H1 (cell line): ENCODE measurements around the gene PDZRN3. TPM values are rescaled to one million over a fixed set of nuclear protein-coding genes. Genes with fewer than 3 reads are reported as not detected.

ENCODE experiments used
- CTCF ChIA-PET: fragments of 300-600 bp; sonication (Branson Sonifier 250); formaldehyde crosslinking; loops from one replicate; lab custom pipeline; 2021; ENCODE audit not compliant: partially characterized antibody; lab: Charles Lee
- POLR2A ChIA-PET: fragments of 300-600 bp; sonication (Branson Sonifier 250); formaldehyde crosslinking; loops from one replicate; lab custom pipeline; 2021; ENCODE audit warnings: inconsistent platforms; ENCODE audit not compliant: partially characterized antibody; lab: Charles Lee
- DNase-seq, 2 experiments: peaks; one replicate each; pipeline versions ENCODE4 v3.0.0 to v3.0.0-alpha.2; 2010 to 2022; ENCODE audit warnings: low spot score in 2 of 2, low read depth in 1 of 2, mixed read lengths in 1 of 2
- FAIRE-seq: peaks from 2 replicates; lab custom pipeline; 2011; peaks lifted over from hg19 to GRCh38; lab: Jason Lieb, UNC
- H2AFZ ChIP-seq: 2 replicates; pipeline ENCODE4 v1.8.1; 2012; ENCODE audit warnings: low read length, inconsistent platforms
- H2AK5ac ChIP-seq: 2 replicates; pipeline ENCODE4 v1.6.1; 2013; ENCODE audit warnings: low read depth, low read length
- H2BK120ac ChIP-seq: replicated peaks from 2 replicates; pipeline ENCODE3; 2013; ENCODE audit warnings: low read depth, low read length, inconsistent platforms
- H2BK12ac ChIP-seq: 2 replicates; pipeline ENCODE4 v1.6.1; 2013; ENCODE audit warnings: low read depth, low read length
- H2BK15ac ChIP-seq: 2 replicates; pipeline ENCODE4 v1.6.1; 2013; ENCODE audit warnings: low read length
- H2BK20ac ChIP-seq: 2 replicates; pipeline ENCODE4 v1.6.1; 2013; ENCODE audit warnings: low read length
- H2BK5ac ChIP-seq: 2 replicates; pipeline ENCODE4 v1.6.1; 2013; ENCODE audit warnings: low read depth, low read length
- H3K14ac ChIP-seq: 2 replicates; pipeline ENCODE4 v1.6.1; 2013; ENCODE audit warnings: inconsistent platforms; ENCODE audit not compliant: insufficient read length
- H3K18ac ChIP-seq: 2 replicates; pipeline ENCODE4 v1.6.1; 2013; ENCODE audit warnings: low read length; ENCODE audit errors: extremely low read depth
- H3K23ac ChIP-seq: 2 replicates; pipeline ENCODE4 v1.6.1; 2013; ENCODE audit warnings: inconsistent platforms; ENCODE audit not compliant: insufficient read length
- H3K23me2 ChIP-seq: 2 replicates; pipeline ENCODE4 v1.6.1; 2013; ENCODE audit warnings: low read depth, low read length
- H3K27ac ChIP-seq: 2 replicates; pipeline ENCODE4 v1.6.1; 2011; ENCODE audit warnings: low read depth, low read length, inconsistent platforms
- H3K27me3 ChIP-seq, 4 experiments: replicated peaks in 1 of 4; 1 replicate in 1 of 4; 2 replicates in 3 of 4; pipeline versions ENCODE4 v1.6.1 to v1.8.1; 2011 to 2013; ENCODE audit warnings: low read length in 3 of 4, mild to moderate bottlenecking in 3 of 4, inconsistent platforms in 2 of 4, mixed read lengths in 2 of 4, moderate library complexity in 1 of 4; ENCODE audit not compliant: control insufficient read depth in 3 of 4, insufficient read depth in 3 of 4; ENCODE audit errors: extremely low read depth in 1 of 4
- H3K36me3 ChIP-seq, 4 experiments: 2 replicates each; pipeline versions ENCODE4 v1.6.1 to v1.8.1; 2011 to 2013; ENCODE audit warnings: mild to moderate bottlenecking in 4 of 4, low read length in 3 of 4, moderate library complexity in 2 of 4, control low read depth in 1 of 4, inconsistent platforms in 1 of 4; ENCODE audit not compliant: insufficient read depth in 4 of 4, control insufficient read depth in 2 of 4
- H3K4ac ChIP-seq: replicated peaks from 2 replicates; pipeline ENCODE3; 2013; ENCODE audit warnings: low read length, low read depth, mixed read lengths, inconsistent platforms; ENCODE audit not compliant: insufficient read length
- H3K4me1 ChIP-seq, 4 experiments: replicated peaks in 1 of 4; 1 replicate in 1 of 4; 2 replicates in 3 of 4; pipeline versions ENCODE4 v1.6.1 to v1.8.1; 2011 to 2013; ENCODE audit warnings: low read length in 3 of 4, inconsistent platforms in 2 of 4, mixed read lengths in 1 of 4; ENCODE audit not compliant: insufficient read depth in 4 of 4, control insufficient read depth in 3 of 4
- H3K4me2 ChIP-seq, 2 experiments: 2 replicates each; pipeline versions ENCODE4 v1.6.1 to v1.8.1; 2011 to 2013; ENCODE audit warnings: low read depth in 2 of 2, low read length in 2 of 2, control low read depth in 1 of 2, inconsistent platforms in 1 of 2, mild to moderate bottlenecking in 1 of 2; ENCODE audit not compliant: insufficient read depth in 1 of 2
- H3K4me3 ChIP-seq, 4 experiments: fragments of 200-600, 300-600 bp in 1 of 4; sonication (generic), shearing (Covaris generic), sonication (Bioruptor Twin) in 1 of 4; 2 replicates each; pipeline versions ENCODE4 v1.5.1 to v1.8.1; 2011 to 2016; ENCODE audit warnings: low read length in 4 of 4, low read depth in 3 of 4, control low read depth in 2 of 4, inconsistent platforms in 2 of 4, mild to moderate bottlenecking in 2 of 4, mixed read lengths in 1 of 4, moderate library complexity in 1 of 4; ENCODE audit not compliant: insufficient read depth in 2 of 4; ENCODE audit errors: extremely low read depth in 1 of 4
- H3K56ac ChIP-seq: replicated peaks from 2 replicates; pipeline ENCODE3; 2013; ENCODE audit warnings: low read depth, mild to moderate bottlenecking, mixed read lengths, low read length, inconsistent platforms; ENCODE audit not compliant: insufficient read length
- H3K79me1 ChIP-seq: 2 replicates; pipeline ENCODE4 v1.6.1; 2013; ENCODE audit warnings: low read depth, low read length, control low read depth
- H3K79me2 ChIP-seq, 2 experiments: 2 replicates each; pipeline versions ENCODE4 v1.6.1 to v1.8.1; 2012 to 2013; ENCODE audit warnings: low read length in 2 of 2, mild to moderate bottlenecking in 2 of 2, inconsistent platforms in 1 of 2; ENCODE audit not compliant: insufficient read depth in 2 of 2, control insufficient read depth in 1 of 2
- H3K9ac ChIP-seq, 4 experiments: replicated peaks in 1 of 4; 1 replicate in 1 of 4; 2 replicates in 3 of 4; pipeline versions ENCODE4 v1.6.1 to v1.8.1; 2011 to 2013; ENCODE audit warnings: low read depth in 3 of 4, low read length in 3 of 4, control low read depth in 2 of 4, mild to moderate bottlenecking in 2 of 4, moderate library complexity in 2 of 4, inconsistent platforms in 1 of 4; ENCODE audit errors: extremely low read depth in 1 of 4
- H3K9me3 ChIP-seq, 2 experiments: 2 replicates each; pipeline versions ENCODE4 v1.6.1 to v1.8.1; 2012 to 2013; ENCODE audit warnings: mild to moderate bottlenecking in 2 of 2, moderate library complexity in 2 of 2, control low read depth in 1 of 2, inconsistent platforms in 1 of 2, low read depth in 1 of 2, low read length in 1 of 2, mixed read lengths in 1 of 2; ENCODE audit not compliant: insufficient read depth in 2 of 2
- H4K20me1 ChIP-seq, 2 experiments: replicated peaks in 1 of 2; 2 replicates each; pipeline versions ENCODE3 to v1.8.1; 2011 to 2013; ENCODE audit warnings: inconsistent platforms in 2 of 2, low read length in 2 of 2, mild to moderate bottlenecking in 1 of 2; ENCODE audit not compliant: insufficient read depth in 2 of 2, control insufficient read depth in 1 of 2
- H4K5ac ChIP-seq: 2 replicates; pipeline ENCODE4 v1.6.1; 2013; ENCODE audit warnings: low read length, low read depth, mixed read lengths, inconsistent platforms; ENCODE audit not compliant: insufficient read length
- H4K8ac ChIP-seq: 2 replicates; pipeline ENCODE4 v1.8.0; 2013; ENCODE audit warnings: mild to moderate bottlenecking, moderate library complexity, low read length, inconsistent platforms; ENCODE audit not compliant: insufficient read depth; ENCODE audit errors: extremely low read depth
- H4K91ac ChIP-seq: replicated peaks from 2 replicates; pipeline ENCODE3; 2013; ENCODE audit warnings: low read length, mixed read lengths, inconsistent platforms; ENCODE audit not compliant: insufficient read length
- CTCF ChIP-seq, 3 experiments: IDR thresholded peaks; 1 replicate in 2 of 3; 2 replicates in 1 of 3; pipeline versions ENCODE4 v1.5.1 to v1.6.1; 2011; ENCODE audit warnings: low read length in 3 of 3, mild to moderate bottlenecking in 3 of 3, inconsistent platforms in 2 of 3, low read depth in 1 of 3, moderate library complexity in 1 of 3; ENCODE audit not compliant: insufficient read depth in 1 of 3; ENCODE audit errors: control extremely low read depth in 1 of 3
- MAX ChIP-seq: IDR thresholded peaks from 2 replicates; pipeline ENCODE4 v1.6.1; 2012; ENCODE audit warnings: inconsistent platforms
- NRF1 ChIP-seq: IDR thresholded peaks from 2 replicates; pipeline ENCODE4 v1.6.1; 2011; ENCODE audit warnings: mild to moderate bottlenecking, low read depth, low read length, improper control_type of control experiment
- SIRT6 ChIP-seq: IDR thresholded peaks from one replicate; pipeline ENCODE4 v1.7.1; 2012; ENCODE audit warnings: low read length, inconsistent platforms
- USF2 ChIP-seq: IDR thresholded peaks from 2 replicates; pipeline ENCODE4 v1.6.1; 2011; ENCODE audit warnings: low read length, improper control_type of control experiment
- WGBS, 2 experiments: shearing (Covaris generic) in 1 of 2; methylation state at CpG; one replicate each; pipeline versions ENCODE4 v1.1.6 to v1.1.7; 2013 to 2015; ENCODE audit warnings: low lambda C conversion rate in 2 of 2, mixed read lengths in 2 of 2, inconsistent platforms in 1 of 2, low coverage in 1 of 2, missing lambda C conversion rate in 1 of 2; ENCODE audit not compliant: insufficient replicate concordance in 2 of 2, insufficient coverage in 1 of 2, insufficient read length in 1 of 2; ENCODE audit errors: extremely low coverage in 1 of 2, missing lambda C conversion rate in 1 of 2; 5-methylcytosine and 5-hydroxymethylcytosine counted together
- polyA plus RNA-seq, 7 experiments: library from polyadenylated mRNA; depleted of rRNA in 3 of 7; stranded (reverse) in 5 of 7; unstranded in 2 of 7; fragments of >200 nt in 5 of 7; fragments of 200-250 nt in 2 of 7; gene quantifications; 1 replicate in 5 of 7; 2 replicates in 1 of 7; 4 replicates in 1 of 7; pipeline versions ENCODE4 v1.2.1 to v1.2.3, GENCODE V29; 2011 to 2013; ENCODE audit warnings: missing spikeins in 2 of 7, mixed read lengths in 2 of 7
- total RNA-seq: library from RNA; stranded (reverse); fragmentation: NEBNext Ultra II Directional; extraction: Animal tissue kit (Norgen Biotek cat#: 25700); gene quantifications from 2 replicates; pipeline ENCODE4 v1.2.1, GENCODE V29; 2021

The PDZRN3 gene
- total and polyA plus RNA-seq, 2 of the 8 experiments (the other 6 are each of a cell fraction or from before 2014, with no cell fraction given): 4.2 to 20.5 TPM

- FAIRE-seq (peak; percentile 66), DNase-seq (no peak)
- no peak overlapping the region for H2BK20ac ChIP-seq
- TF ChIP-seq MAX: no peak
- no peak for TF ChIP-seq NRF1
- TF ChIP-seq USF2: no peak
- no peak for TF ChIP-seq CTCF (IDR thresholded peaks at IDR 0.05; ENCODE audit: control extremely low read depth in 1 of 3, insufficient read depth in 1 of 3, low read depth in 1 of 3, low read length in 3 of 3)
- TF ChIP-seq SIRT6: no peak
- peak overlapping the region; percentile 72 for H4K5ac ChIP-seq
- H3K56ac ChIP-seq: no peak overlapping the region
- no peak overlapping the region for H2AFZ ChIP-seq
- no peaks in the 10 kb centered on the region for H3K79me1 ChIP-seq
- H3K9me3 ChIP-seq: no peaks in the 10 kb centered on the region
- no peak overlapping the region for H4K91ac ChIP-seq
- H3K4me2 ChIP-seq: peak overlapping the region; percentile 32 to 43; a peak in 2 of 4 replicates
- H3K27ac ChIP-seq: no peak overlapping the region
- no peak overlapping the region for H2BK5ac ChIP-seq
- no peak overlapping the region for H2AK5ac ChIP-seq
- no peak overlapping the region for H2BK12ac ChIP-seq
- WGBS, 2 experiments: 38% methylated on average over 5 of the region's 5 CpGs; no CpG with 5 or more reads in 1 of the 2 experiments
- no peaks in the 10 kb centered on the region for H3K27me3 ChIP-seq
- H3K4ac ChIP-seq: no peak overlapping the region
- H4K20me1 ChIP-seq: no peaks in the 10 kb centered on the region
- no peak overlapping the region for H2BK15ac ChIP-seq
- H3K4me3 ChIP-seq: no peak overlapping the region
- H4K8ac ChIP-seq: no peak overlapping the region
- H3K79me2 ChIP-seq: no peaks in the 10 kb centered on the region
- no peak overlapping the region for H3K18ac ChIP-seq
- H3K36me3 ChIP-seq: no peaks in the 10 kb centered on the region
- no peak overlapping the region for H3K23ac ChIP-seq
- H3K14ac ChIP-seq: no peak overlapping the region
- no peaks in the 10 kb centered on the region for H3K23me2 ChIP-seq
- H2BK120ac ChIP-seq: no peak overlapping the region
- ChIA-PET POLR2A (interaction anchor here (0.6 kb wide), 1 partner anchor 9 kb away, joined by 3 read pairs; no protein-coding TSS in a partner anchor), CTCF (no interaction called here)
- peaks cover 0 to 34% (median 8%) of the 10 kb centered on the region in 4 experiments; a peak in 4 of 7 replicates for H3K4me1 ChIP-seq
- no peak overlapping the region for H3K9ac ChIP-seq
These were observed 49.5 kb upstream of the PDZRN3 start for GRCh38 chr3:73674280-73674679.
